ENCODE measurements around the gene RIC3. TPM values are rescaled to one million over a fixed set of nuclear protein-coding genes. Genes with fewer than 3 reads are reported as not detected.

The RIC3 gene
- total and polyA plus RNA-seq, 2 donors (not counting 3 experiments of a cell fraction or from before 2014, with no cell fraction given): not detected

DNA sequence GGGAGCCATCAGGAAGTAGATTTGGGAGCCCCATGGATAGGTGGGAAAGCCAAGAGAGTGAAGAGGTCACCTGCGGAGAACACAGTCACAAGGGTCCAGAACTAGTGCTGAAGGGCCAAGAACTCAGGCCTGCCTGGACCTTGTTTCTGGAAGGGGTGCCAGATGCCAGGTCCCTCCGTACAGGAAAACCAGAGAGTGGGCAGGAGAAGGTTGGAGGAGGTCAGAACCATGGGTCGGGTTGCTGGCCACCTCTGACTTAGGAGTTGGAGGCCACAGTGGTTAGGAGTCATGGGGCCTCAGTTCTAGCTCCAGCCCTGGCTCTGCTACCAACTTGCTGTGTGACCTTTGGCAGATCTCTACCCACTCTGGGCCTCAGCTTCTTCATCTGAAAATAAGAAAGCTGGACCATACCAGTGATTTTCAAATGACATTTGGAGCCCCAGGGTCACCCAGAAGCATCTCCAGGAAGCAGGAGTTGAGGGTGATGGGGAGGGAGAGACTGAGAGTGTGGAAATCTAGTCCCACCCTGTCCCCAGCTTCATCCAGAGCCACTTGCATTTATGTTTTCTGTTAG is 108.6 kb downstream of the RIC3 start:
- Histone ChIP-seq H3K4me2 (ENCODE audit: insufficient read depth, low read length) (no peak overlapping the region), H3K9ac (replicated peaks; ENCODE audit: extremely low read depth, insufficient read depth, low read length) (no peak overlapping the region), H3K27me3 (ENCODE audit: control insufficient read depth in 2 of 2, insufficient read depth in 2 of 2, low read length in 2 of 2) (no peaks in the 10 kb centered on the region), H3K27ac (ENCODE audit: insufficient read depth, low read depth, low read length) (no peak overlapping the region), H3K9me1 (replicated peaks; ENCODE audit: control insufficient read depth, extremely low read depth, insufficient read depth, low read length) (no peaks in the 10 kb centered on the region), H4K20me1 (replicated peaks; ENCODE audit: control insufficient read depth, extremely low read depth, insufficient read depth, low read length) (no peaks in the 10 kb centered on the region), H2AFZ (ENCODE audit: low read depth, low read length) (no peak overlapping the region), H3K9me3 (replicated peaks; ENCODE audit: control insufficient read depth, insufficient read depth, low read length) (no peaks in the 10 kb centered on the region), H3K4me1 (ENCODE audit: control insufficient read depth, extremely low read depth, insufficient read depth, low read length) (no peaks in the 10 kb centered on the region), H3K79me2 (ENCODE audit: control insufficient read depth, insufficient read depth, low read length) (no peaks in the 10 kb centered on the region), H3K36me3 (ENCODE audit: control insufficient read depth in 2 of 2, extremely low read depth in 1 of 2, insufficient read depth in 2 of 2, low read length in 2 of 2) (no peaks in the 10 kb centered on the region), H3K4me3 (replicated peaks in 1 of 3; ENCODE audit: insufficient read depth in 1 of 3, low read depth in 1 of 3, low read length in 3 of 3) (no peak overlapping the region)
- POLR2A ChIA-PET: no interaction called here
- intact Hi-C loops (cut with micrococcal nuclease): no loop called here
- CTCF ChIA-PET: interaction anchor here (1.5 kb wide), 1 partner anchor 39 kb away, joined by 5 read pairs; no protein-coding TSS in a partner anchor
- DNase-seq (ENCODE audit: low read depth, low spot score) (no peak), FAIRE-seq (no peak)
- dilution Hi-C loops (cut with MboI; ENCODE audit: extremely low pct_ligation_motif_present, low sequenced_read_pairs): no loop called here
- TF ChIP-seq POLR2AphosphoS5 (IDR thresholded peaks at IDR 0.05; ENCODE audit: insufficient read depth, low read depth, low read length) (no peak), GATA2 (IDR thresholded peaks at IDR 0.05; ENCODE audit: insufficient read depth, insufficient read length, low read depth, low read length) (no peak), EZH2 (IDR thresholded peaks at IDR 0.05; ENCODE audit: borderline replicate concordance, low read depth, low read length, severe bottlenecking) (no peak)
- BruUV-seq (replicated peaks): no TSS peak

- Histone ChIP-seq H3K9me1 (replicated peaks; ENCODE audit: control insufficient read depth, extremely low read depth, insufficient read depth, low read length) (no peaks in the 10 kb centered on the region), H3K4me1 (ENCODE audit: control insufficient read depth, extremely low read depth, insufficient read depth, low read length) (no peaks in the 10 kb centered on the region), H3K27ac (ENCODE audit: insufficient read depth, low read depth, low read length) (no peak overlapping the region), H3K4me3 (replicated peaks in 1 of 3; ENCODE audit: insufficient read depth in 1 of 3, low read depth in 1 of 3, low read length in 3 of 3) (no peak overlapping the region), H3K9ac (replicated peaks; ENCODE audit: extremely low read depth, insufficient read depth, low read length) (no peak overlapping the region), H3K9me3 (replicated peaks; ENCODE audit: control insufficient read depth, insufficient read depth, low read length) (no peaks in the 10 kb centered on the region), H3K27me3 (ENCODE audit: control insufficient read depth in 2 of 2, insufficient read depth in 2 of 2, low read length in 2 of 2) (no peaks in the 10 kb centered on the region), H3K36me3 (ENCODE audit: control insufficient read depth in 2 of 2, extremely low read depth in 1 of 2, insufficient read depth in 2 of 2, low read length in 2 of 2) (no peaks in the 10 kb centered on the region), H3K79me2 (ENCODE audit: control insufficient read depth, insufficient read depth, low read length) (no peaks in the 10 kb centered on the region), H4K20me1 (replicated peaks; ENCODE audit: control insufficient read depth, extremely low read depth, insufficient read depth, low read length) (no peaks in the 10 kb centered on the region), H3K4me2 (ENCODE audit: insufficient read depth, low read length) (no peak overlapping the region), H2AFZ (ENCODE audit: low read depth, low read length) (no peak overlapping the region)
- CTCF ChIA-PET: interaction anchor here (0.9 to 1.5 kb wide), 2 partner anchors 10 to 40 kb away, joined by 3 to 5 read pairs; no protein-coding TSS in a partner anchor
- dilution Hi-C loops (cut with MboI; ENCODE audit: extremely low pct_ligation_motif_present, low sequenced_read_pairs): no loop called here
- DNase-seq (ENCODE audit: low read depth, low spot score) (no peak), FAIRE-seq (no peak)
- no peak for TF ChIP-seq POLR2AphosphoS5 (IDR thresholded peaks at IDR 0.05; ENCODE audit: insufficient read depth, low read depth, low read length)
- no peak for TF ChIP-seq JUN (IDR thresholded peaks at IDR 0.05; ENCODE audit: borderline replicate concordance, insufficient read depth, insufficient read length, low read depth)
- no peak for TF ChIP-seq MYC (IDR thresholded peaks at IDR 0.05; ENCODE audit: low read depth, low read length)
- no peak for TF ChIP-seq EZH2 (IDR thresholded peaks at IDR 0.05; ENCODE audit: borderline replicate concordance, low read depth, low read length, severe bottlenecking)
- no peak for TF ChIP-seq MAX (IDR thresholded peaks at IDR 0.05; ENCODE audit: insufficient read depth, insufficient read length)
- TF ChIP-seq GATA2 (IDR thresholded peaks at IDR 0.05; ENCODE audit: insufficient read depth, insufficient read length, low read depth, low read length): no peak
- no peak for TF ChIP-seq POLR2A (IDR thresholded peaks at IDR 0.05; ENCODE audit: low read depth, low read length)
- TF ChIP-seq, protein P1, sequence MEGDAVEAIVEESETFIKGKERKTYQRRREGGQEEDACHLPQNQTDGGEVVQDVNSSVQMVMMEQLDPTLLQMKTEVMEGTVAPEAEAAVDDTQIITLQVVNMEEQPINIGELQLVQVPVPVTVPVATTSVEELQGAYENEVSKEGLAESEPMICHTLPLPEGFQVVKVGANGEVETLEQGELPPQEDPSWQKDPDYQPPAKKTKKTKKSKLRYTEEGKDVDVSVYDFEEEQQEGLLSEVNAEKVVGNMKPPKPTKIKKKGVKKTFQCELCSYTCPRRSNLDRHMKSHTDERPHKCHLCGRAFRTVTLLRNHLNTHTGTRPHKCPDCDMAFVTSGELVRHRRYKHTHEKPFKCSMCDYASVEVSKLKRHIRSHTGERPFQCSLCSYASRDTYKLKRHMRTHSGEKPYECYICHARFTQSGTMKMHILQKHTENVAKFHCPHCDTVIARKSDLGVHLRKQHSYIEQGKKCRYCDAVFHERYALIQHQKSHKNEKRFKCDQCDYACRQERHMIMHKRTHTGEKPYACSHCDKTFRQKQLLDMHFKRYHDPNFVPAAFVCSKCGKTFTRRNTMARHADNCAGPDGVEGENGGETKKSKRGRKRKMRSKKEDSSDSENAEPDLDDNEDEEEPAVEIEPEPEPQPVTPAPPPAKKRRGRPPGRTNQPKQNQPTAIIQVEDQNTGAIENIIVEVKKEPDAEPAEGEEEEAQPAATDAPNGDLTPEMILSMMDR (IDR thresholded peaks at IDR 0.05; ENCODE audit: extremely low read depth in 1 of 2, insufficient read depth in 1 of 2, low read depth in 1 of 2, low read length in 2 of 2): no peak
- no peak for TF ChIP-seq FOS (IDR thresholded peaks at IDR 0.05; ENCODE audit: borderline replicate concordance, insufficient read depth, low read length)
- intact Hi-C loops (cut with micrococcal nuclease): no loop called here
- POLR2A ChIA-PET: no interaction called here
- BruUV-seq (replicated peaks): no TSS peak
Observed at GRCh38 chr11:8059571-8060011, 109.2 kb downstream of the RIC3 start.
